ENCODE measurements around the gene FRMPD4. TPM values are rescaled to one million over a fixed set of nuclear protein-coding genes. Genes with fewer than 3 reads are reported as not detected.

The FRMPD4 gene
- total and polyA plus RNA-seq, 10 donors = not detected

GRCh38 chrX:12210971-12211370, 72.7 kb downstream of the FRMPD4 start:
- WGBS, 5 donors = 68 to 92% (median 76%) methylated on average over 3 of the region's 3 CpGs

GRCh38 chrX:12223650-12224049, 85.4 kb downstream of the FRMPD4 start:
- no peaks in the 10 kb centered on the region for H3K36me3 ChIP-seq
- WGBS, 5 donors = 83 to 99% (median 92%) methylated on average over 4 of the region's 4 CpGs
- DNase-seq = no peak
- no peaks in the 10 kb centered on the region for H3K9me3 ChIP-seq
- no peak overlapping the region for H3K4me3 ChIP-seq
- TF ChIP-seq POLR2A (IDR thresholded peaks at IDR 0.05) (no peak), POLR2AphosphoS5 (IDR thresholded peaks at IDR 0.05) (no peak), CTCF (IDR thresholded peaks at IDR 0.05 in 8 of 11, conservative IDR thresholded peaks at IDR 0.05 in 3 of 11) (no peak)
- no peak overlapping the region for H3K27ac ChIP-seq
- intact Hi-C loops (cut with DNase I; ENCODE audit: low total_unique reads) = no loop called here
- H3K27me3 ChIP-seq (replicated peaks in 1 of 7) = no peaks in the 10 kb centered on the region
- H3K4me1 ChIP-seq = no peaks in the 10 kb centered on the region

More at GRCh38 chrX:12210971-12211370, 72.7 kb downstream of the FRMPD4 start:
- intact Hi-C loops (cut with DNase I; ENCODE audit: low total_unique reads) = no loop called here
- Histone ChIP-seq H3K9me3 (no peaks in the 10 kb centered on the region), H3K27ac (no peak overlapping the region), H3K4me3 (no peak overlapping the region), H3K36me3 (no peaks in the 10 kb centered on the region), H3K4me1 (no peaks in the 10 kb centered on the region), H3K27me3 (replicated peaks in 1 of 7) (peaks cover 0 to 5% (median 0%) of the 10 kb centered on the region in 7 donors)
- no peak for DNase-seq
- TF ChIP-seq POLR2A (IDR thresholded peaks at IDR 0.05) = no peak

- Histone ChIP-seq H3K27me3 (replicated peaks in 1 of 7) (no peaks in the 10 kb centered on the region), H3K36me3 (no peaks in the 10 kb centered on the region), H3K27ac (no peak overlapping the region), H3K9me3 (no peaks in the 10 kb centered on the region), H3K4me1 (no peaks in the 10 kb centered on the region), H3K4me3 (no peak overlapping the region)
- TF ChIP-seq POLR2A (IDR thresholded peaks at IDR 0.05) (no peak), POLR2AphosphoS5 (IDR thresholded peaks at IDR 0.05) (no peak), CTCF (IDR thresholded peaks at IDR 0.05 in 8 of 11, conservative IDR thresholded peaks at IDR 0.05 in 3 of 11) (no peak)
- DNase-seq = no peak
- intact Hi-C loops (cut with DNase I; ENCODE audit: low total_unique reads) = no loop called here
- 61 to 68% (median 65%) methylated on average over 1 of the region's 1 CpG for WGBS, 5 donors
Observed at GRCh38 chrX:12225107-12225506, 86.8 kb downstream of the FRMPD4 start.

- TF ChIP-seq CTCF (IDR thresholded peaks at IDR 0.05 in 8 of 11, conservative IDR thresholded peaks at IDR 0.05 in 3 of 11) (no peak), POLR2AphosphoS5 (IDR thresholded peaks at IDR 0.05) (no peak), POLR2A (IDR thresholded peaks at IDR 0.05) (no peak)
Observed at GRCh38 chrX:12227412-12228041, 89.3 kb downstream of the FRMPD4 start.

More at GRCh38 chrX:12227412-12228041, 89.3 kb downstream of the FRMPD4 start:
- 43 to 76% (median 52%) methylated on average over 2 of the region's 2 CpGs for WGBS, 5 donors
- intact Hi-C loops (cut with DNase I; ENCODE audit: low total_unique reads) = no loop called here
- no peak for DNase-seq
- H3K4me1 ChIP-seq = no peaks in the 10 kb centered on the region
- H3K27ac ChIP-seq = no peak overlapping the region
- no peak overlapping the region for H3K4me3 ChIP-seq
- no peaks in the 10 kb centered on the region for H3K27me3 ChIP-seq (replicated peaks in 1 of 7)
- no peaks in the 10 kb centered on the region for H3K36me3 ChIP-seq
- no peaks in the 10 kb centered on the region for H3K9me3 ChIP-seq
